Measurements from ENCODE around the gene PROKR2. TPM values are rescaled to one million over a fixed set of nuclear protein-coding genes. Genes with fewer than 3 reads are reported as not detected.

The PROKR2 gene
- total and polyA plus RNA-seq, 2 donors from 2014 or later = not detected

GRCh38 chr20:5315807-5316187 lies 957 bp downstream of the PROKR2 start:
- H3K4me3 ChIP-seq (ENCODE audit: low read length in 3 of 3) = no peak overlapping the region

GRCh38 chr20:5313916-5314315 lies 2.8 kb downstream of the PROKR2 start:
- Histone ChIP-seq H3K9me3 (ENCODE audit: control insufficient read depth in 2 of 3, insufficient read depth in 1 of 3, low read length in 3 of 3) (peaks cover 0 to 8% (median 0%) of the 10 kb centered on the region in 3 donors), H3K9ac (ENCODE audit: low read length in 3 of 3) (no peak overlapping the region), H3K4me3 (ENCODE audit: low read length in 3 of 3) (no peak overlapping the region), H3K27ac (ENCODE audit: low read depth in 2 of 2, low read length in 2 of 2) (no peak overlapping the region), H3K36me3 (ENCODE audit: control insufficient read depth in 2 of 3, insufficient read depth in 3 of 3, low read length in 3 of 3) (no peaks in the 10 kb centered on the region), H3K27me3 (ENCODE audit: control insufficient read depth, insufficient read depth, low read length) (peaks cover 10% of the 10 kb centered on the region), H3K4me1 (ENCODE audit: control insufficient read depth in 2 of 3, insufficient read depth in 2 of 3, low read depth in 1 of 3, low read length in 3 of 3) (no peaks in the 10 kb centered on the region)
- FAIRE-seq (no peak), DNase-seq (no peak)
- intact Hi-C loops (cut with DNase I) = no loop called here
- TF ChIP-seq CTCF (IDR thresholded peaks at IDR 0.05; ENCODE audit: borderline replicate concordance, extremely low read depth, insufficient read depth) = no peak

More at GRCh38 chr20:5315807-5316187, 957 bp downstream of the PROKR2 start:
- Histone ChIP-seq H3K9ac (ENCODE audit: low read length in 3 of 3) (no peak overlapping the region), H3K9me3 (ENCODE audit: control insufficient read depth in 2 of 3, insufficient read depth in 1 of 3, low read length in 3 of 3) (peaks cover 0 to 2% (median 0%) of the 10 kb centered on the region in 3 donors), H3K27ac (ENCODE audit: low read depth in 2 of 2, low read length in 2 of 2) (no peak overlapping the region), H3K4me1 (ENCODE audit: control insufficient read depth in 2 of 3, insufficient read depth in 2 of 3, low read depth in 1 of 3, low read length in 3 of 3) (no peaks in the 10 kb centered on the region), H3K36me3 (ENCODE audit: control insufficient read depth in 2 of 3, insufficient read depth in 3 of 3, low read length in 3 of 3) (no peaks in the 10 kb centered on the region), H3K27me3 (ENCODE audit: control insufficient read depth, insufficient read depth, low read length) (peaks cover 10% of the 10 kb centered on the region)
- no peak for TF ChIP-seq CTCF (IDR thresholded peaks at IDR 0.05; ENCODE audit: borderline replicate concordance, extremely low read depth, insufficient read depth)
- FAIRE-seq (no peak), DNase-seq (no peak)
- intact Hi-C loops (cut with DNase I) = no loop called here

- peaks cover 8% of the 10 kb centered on the region for H3K27me3 ChIP-seq (ENCODE audit: control insufficient read depth, insufficient read depth, low read length)
- intact Hi-C loops (cut with DNase I) = no loop called here
Measured at GRCh38 chr20:5312518-5312917, 4.2 kb downstream of the PROKR2 start.

More at GRCh38 chr20:5312518-5312917, 4.2 kb downstream of the PROKR2 start:
- Histone ChIP-seq H3K4me3 (ENCODE audit: low read length in 3 of 3) (no peak overlapping the region), H3K4me1 (ENCODE audit: control insufficient read depth in 2 of 3, insufficient read depth in 2 of 3, low read depth in 1 of 3, low read length in 3 of 3) (no peaks in the 10 kb centered on the region), H3K9ac (ENCODE audit: low read length in 3 of 3) (no peak overlapping the region), H3K27ac (ENCODE audit: low read depth in 2 of 2, low read length in 2 of 2) (no peak overlapping the region), H3K36me3 (ENCODE audit: control insufficient read depth in 2 of 3, insufficient read depth in 3 of 3, low read length in 3 of 3) (no peaks in the 10 kb centered on the region), H3K9me3 (ENCODE audit: control insufficient read depth in 2 of 3, insufficient read depth in 1 of 3, low read length in 3 of 3) (peaks cover 0 to 11% (median 0%) of the 10 kb centered on the region in 3 donors)
- DNase-seq (no peak), FAIRE-seq (no peak)
- no peak for TF ChIP-seq CTCF (IDR thresholded peaks at IDR 0.05; ENCODE audit: borderline replicate concordance, extremely low read depth, insufficient read depth)
